HG02840 (cell line): ENCODE measurements around the gene ADAMTS6.

Experiments
- ATAC-seq: cut with Tn5 transposase; IDR thresholded peaks from one replicate; pipeline ENCODE4 v1.9.1; 2021; ENCODE audit warnings: mild to moderate bottlenecking, moderate library complexity, moderate number of reproducible peaks; ENCODE audit not compliant: unreplicated experiment, low FRiP score

Gene ADAMTS6

DNA sequence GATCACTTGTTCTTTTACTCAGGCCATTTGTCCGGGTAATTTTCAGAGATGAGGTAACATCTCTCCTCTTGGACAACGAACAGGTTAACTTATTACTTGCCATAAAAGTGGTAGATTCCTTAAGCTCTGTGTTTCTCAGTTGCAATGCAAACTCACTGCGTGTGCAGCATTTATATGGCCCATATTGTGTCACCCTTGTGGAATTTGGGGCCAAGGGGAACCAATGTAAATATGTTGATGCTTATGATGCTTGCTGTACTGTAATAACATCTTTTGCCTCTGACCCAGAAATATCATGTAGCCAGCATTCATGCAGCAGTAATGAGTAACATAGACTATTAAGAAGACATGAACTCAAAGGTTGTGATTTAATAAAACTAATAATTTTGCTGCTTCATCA lies 175.8 kb downstream of the ADAMTS6 start:
- ATAC-seq = no peak

DNA sequence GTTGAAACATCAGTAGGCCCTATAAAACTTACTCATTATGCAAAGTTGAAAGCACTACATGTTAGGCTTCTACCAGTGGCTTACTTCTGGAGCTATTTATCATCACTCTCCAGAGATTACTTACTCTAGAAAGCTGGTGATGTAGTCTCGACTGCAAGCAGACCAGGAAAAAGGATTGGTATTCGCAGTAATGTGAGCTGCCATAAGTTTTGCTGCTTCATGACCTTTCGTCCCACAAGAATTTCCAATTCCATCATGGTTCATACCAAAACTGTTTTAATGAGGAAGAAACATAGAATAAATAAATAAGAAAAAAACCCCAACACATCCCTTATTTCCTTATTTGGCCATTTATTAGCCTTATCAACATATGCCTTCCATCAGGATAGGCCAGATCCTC lies 181.9 kb downstream of the ADAMTS6 start:
- no peak for ATAC-seq

- no peak for ATAC-seq
Observed at GRCh38 chr5:65296067-65296466, 185.7 kb downstream of the ADAMTS6 start.

DNA sequence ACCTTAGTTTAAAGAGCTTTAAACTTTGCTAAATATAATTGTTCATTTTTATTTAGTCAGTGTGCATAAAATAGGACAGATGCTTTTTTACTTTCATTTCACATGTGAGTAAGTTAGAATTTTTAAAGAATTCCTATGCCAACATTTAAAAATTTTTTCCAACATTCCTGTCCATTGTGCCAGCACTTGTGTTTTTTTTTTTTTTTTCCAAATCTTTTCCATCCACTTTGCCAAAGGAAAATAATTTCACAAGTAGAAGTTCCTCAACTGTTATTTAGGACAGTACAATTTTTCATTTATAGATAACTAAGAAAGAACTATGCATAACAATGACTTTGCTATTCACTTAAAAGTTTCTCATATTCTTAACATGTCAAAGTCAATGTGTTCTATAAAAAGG lies 189.5 kb downstream of the ADAMTS6 start:
- ATAC-seq = no peak

- no peak for ATAC-seq
Observed at GRCh38 chr5:65290677-65291076, 191.0 kb downstream of the ADAMTS6 start.

- ATAC-seq = no peak
Observed at GRCh38 chr5:65288657-65289056, 193.1 kb downstream of the ADAMTS6 start.

- ATAC-seq = no peak
Observed at GRCh38 chr5:65279603-65280002, 202.1 kb downstream of the ADAMTS6 start.

DNA sequence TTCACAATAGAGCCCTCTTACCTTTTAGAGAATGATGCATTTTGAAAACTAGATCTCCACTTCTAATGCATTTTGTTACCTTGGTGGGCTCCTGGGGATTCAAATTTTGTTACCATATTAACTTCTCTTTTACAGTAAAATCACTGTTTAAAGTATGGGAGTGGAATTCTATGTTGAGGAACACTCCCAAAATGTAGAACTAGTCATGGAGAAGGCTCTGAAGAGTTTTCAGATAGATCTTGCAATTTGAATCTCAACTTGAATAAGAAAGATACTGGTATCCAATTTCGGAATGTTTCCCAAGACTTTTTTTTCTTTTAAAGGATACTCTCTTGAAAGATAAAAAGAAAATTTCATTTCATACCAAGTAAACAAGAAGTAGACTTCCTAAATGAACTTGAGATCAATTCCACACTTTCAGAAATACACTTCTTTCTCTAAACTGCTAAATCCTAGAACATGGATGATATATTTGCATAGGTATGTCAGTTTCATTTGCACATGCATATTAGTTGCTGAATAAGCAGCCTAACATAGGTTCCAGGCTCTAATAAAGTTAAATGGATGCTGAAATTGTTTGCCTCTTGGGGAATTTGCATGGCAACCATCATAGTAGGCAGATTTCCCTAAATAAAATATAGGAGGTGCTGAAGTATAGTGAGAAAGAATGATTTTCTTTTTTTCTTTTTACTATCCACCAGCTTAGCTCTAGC lies 205.4 kb downstream of the ADAMTS6 start:
- no peak for ATAC-seq

DNA sequence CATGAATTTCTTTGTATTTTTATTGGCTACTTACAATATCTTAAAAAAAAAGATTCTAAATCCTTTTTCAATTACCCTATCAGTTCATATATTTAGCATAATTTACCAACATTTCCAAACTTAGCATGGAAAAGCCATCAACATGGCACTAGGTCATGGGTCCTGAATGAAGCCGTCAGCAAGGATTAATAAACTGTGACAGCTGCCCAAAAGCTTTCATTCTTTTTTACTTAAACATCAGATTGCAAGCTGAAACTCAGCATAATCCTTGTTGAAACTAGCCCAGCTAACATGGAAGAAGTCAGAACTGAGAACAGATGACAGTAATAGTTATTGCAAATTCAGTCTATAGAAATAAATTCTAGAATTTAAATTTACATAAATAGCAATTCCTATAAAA lies 209.8 kb downstream of the ADAMTS6 start:
- no peak for ATAC-seq

GRCh38 chr5:65268525-65268924 lies 213.2 kb downstream of the ADAMTS6 start:
- no peak for ATAC-seq

DNA sequence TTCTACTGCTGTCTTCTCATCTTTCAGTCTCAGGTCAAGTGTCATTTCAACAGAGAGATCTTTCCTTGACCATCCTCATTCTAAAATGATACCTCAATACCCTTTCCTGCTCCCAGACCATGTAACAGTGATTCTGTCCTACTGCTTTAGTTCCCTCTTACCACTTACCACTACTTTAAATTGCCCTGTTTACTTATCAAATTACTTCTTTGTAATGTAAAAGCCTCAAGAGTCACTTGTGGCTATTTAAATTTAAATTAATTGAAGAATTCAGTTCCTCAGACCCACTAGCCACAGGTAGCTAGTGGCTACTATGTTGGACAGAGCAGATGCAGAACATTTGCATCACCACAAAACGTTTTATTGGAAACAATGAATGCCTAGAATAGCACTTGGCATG lies 217.3 kb downstream of the ADAMTS6 start:
- ATAC-seq = no peak

- ATAC-seq = no peak
Observed at GRCh38 chr5:65263321-65263720, 218.4 kb downstream of the ADAMTS6 start.

GRCh38 chr5:65262649-65263059 lies 219.1 kb downstream of the ADAMTS6 start:
- ATAC-seq = no peak

- no peak for ATAC-seq
Observed at GRCh38 chr5:65262096-65262495, 219.6 kb downstream of the ADAMTS6 start.

GRCh38 chr5:65261499-65261898 lies 220.2 kb downstream of the ADAMTS6 start:
- no peak for ATAC-seq

DNA sequence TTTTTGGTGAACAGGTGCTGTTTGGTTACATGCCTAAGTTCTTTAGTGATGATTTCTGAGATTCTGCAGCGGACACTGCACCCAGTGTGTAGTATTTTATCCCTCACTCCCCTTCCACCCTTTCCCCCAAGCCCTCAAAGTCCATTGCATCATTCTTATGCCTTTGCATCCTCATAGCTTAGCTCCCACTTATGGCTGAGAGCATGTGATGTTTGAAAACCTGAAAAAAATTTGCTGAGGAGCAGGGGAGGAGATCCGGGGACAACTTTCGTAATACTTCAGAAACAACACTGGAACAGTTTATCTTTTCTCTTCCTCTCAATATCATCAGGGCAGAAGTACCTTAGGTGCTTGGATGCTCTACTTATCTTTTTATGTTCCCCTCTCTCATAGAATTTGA lies 226.4 kb downstream of the ADAMTS6 start:
- ATAC-seq = no peak

DNA sequence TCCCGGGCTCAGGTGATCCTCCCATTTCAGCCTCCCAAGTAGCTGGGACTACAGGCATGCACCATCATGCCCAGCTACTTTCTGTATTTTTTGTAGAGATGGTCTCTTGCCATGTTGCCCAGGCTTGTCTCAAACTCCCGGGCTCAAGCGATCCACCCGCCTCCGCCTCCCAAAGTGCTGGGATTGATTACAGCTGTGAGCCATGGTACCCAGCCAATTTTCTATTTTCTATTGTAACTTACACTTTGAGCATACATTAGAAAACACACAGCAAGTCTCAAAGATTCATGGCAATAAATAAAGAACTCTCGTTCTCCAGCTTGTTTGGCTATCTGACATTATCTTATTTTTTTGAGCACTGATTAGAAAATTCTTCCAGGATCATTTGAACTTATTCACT lies 228.7 kb downstream of the ADAMTS6 start:
- ATAC-seq = no peak

GRCh38 chr5:65248896-65249295 lies 232.8 kb downstream of the ADAMTS6 start:
- no peak for ATAC-seq

GRCh38 chr5:65247594-65247993 lies 234.1 kb downstream of the ADAMTS6 start:
- no peak for ATAC-seq

GRCh38 chr5:65246741-65247140 lies 235.0 kb downstream of the ADAMTS6 start:
- no peak for ATAC-seq

DNA sequence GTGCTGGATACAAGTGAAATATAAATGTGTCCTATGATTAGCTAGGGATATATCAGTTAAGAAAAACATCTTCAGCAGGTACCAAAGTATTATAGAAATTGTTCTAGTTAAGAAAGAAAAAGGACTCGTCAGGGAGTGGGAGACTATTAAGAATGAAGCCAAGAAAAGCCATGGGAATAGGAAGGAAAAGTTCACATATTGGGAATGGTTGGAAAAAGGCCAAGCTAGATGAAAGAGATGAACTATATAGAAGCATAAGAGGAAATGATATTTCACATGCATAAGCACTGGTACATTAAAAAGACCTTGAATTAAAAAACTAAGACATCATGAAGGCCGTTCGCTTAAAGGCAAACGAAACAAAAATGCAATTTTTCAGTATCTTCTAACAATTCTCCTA lies 237.7 kb downstream of the ADAMTS6 start:
- ATAC-seq = no peak

DNA sequence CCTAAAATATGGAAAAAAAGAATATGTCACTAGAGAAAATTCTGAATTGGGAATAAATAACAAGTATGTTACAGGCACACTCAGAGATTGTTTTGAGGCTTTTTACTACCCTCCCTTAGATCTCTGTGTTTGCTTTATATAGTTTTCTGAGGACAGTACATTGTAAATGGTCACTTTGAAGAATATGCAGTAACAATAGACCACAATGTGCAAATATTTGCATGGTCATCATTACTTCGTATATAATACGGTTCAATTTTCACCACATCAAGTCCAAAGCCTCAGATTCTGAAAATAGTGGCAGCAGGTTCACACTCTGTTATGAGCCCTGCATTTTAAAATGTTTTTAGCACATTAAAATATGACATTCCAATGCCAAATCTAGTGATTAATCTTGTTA lies 238.6 kb downstream of the ADAMTS6 start:
- no peak for ATAC-seq

GRCh38 chr5:65229841-65230240 lies 251.9 kb downstream of the ADAMTS6 start:
- ATAC-seq = no peak
